Stimulated activated CD4-positive, alpha-beta T cell treated with anti-CD3 and anti-CD28 coated beads, Interleukin-15, amount 100 ng/mL, for 1 hour (primary cell): Measurements from ENCODE around the gene CCDC30.

ENCODE experiments used
- DNase-seq, 2 donors: peaks; one replicate each; pipeline ENCODE4 v3.0.0-alpha.2; 2020; ENCODE audit warnings: low read depth in 1 of 2, low spot score in 1 of 2

Gene CCDC30

DNA sequence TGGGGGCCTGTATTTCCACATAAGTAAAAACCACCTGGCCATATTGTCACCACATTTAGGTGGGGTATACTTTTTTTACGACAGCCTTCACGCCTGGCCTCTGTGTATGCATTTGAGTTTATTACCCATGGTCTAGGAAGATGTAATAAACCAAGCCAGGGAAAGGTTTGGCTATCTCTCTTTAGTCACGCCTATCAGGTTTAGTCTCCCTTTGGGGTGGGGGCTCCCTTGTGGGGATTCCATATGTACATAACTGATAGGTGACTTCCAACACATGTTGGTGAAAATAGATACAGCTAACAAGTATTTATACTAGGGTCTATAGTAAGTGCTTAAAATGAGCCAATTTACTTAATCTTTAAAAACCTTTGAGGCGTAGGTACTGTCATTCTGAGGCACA, 223.3 kb downstream of the CCDC30 start:
- DNase-seq, result no peak

DNA sequence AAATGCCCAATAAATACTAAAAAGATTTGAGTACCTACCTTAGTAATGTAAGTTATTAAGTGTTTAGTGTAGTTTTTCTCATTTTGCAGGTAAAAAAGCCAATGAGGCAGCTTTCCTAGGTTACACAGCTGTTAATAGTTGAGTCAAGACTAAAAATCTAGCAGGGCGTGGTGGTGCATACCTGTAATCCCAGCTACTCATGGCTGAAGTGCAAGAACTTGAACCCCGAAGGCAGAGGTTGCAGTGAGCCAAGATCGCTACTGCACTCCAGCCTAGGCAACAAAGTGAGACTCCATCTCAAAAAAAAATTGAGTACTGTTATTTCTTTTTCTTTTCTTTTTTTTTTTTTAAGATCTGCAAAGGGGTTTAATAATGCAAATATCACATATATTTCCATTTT, 226.8 kb downstream of the CCDC30 start:
- DNase-seq, result no peak

DNA sequence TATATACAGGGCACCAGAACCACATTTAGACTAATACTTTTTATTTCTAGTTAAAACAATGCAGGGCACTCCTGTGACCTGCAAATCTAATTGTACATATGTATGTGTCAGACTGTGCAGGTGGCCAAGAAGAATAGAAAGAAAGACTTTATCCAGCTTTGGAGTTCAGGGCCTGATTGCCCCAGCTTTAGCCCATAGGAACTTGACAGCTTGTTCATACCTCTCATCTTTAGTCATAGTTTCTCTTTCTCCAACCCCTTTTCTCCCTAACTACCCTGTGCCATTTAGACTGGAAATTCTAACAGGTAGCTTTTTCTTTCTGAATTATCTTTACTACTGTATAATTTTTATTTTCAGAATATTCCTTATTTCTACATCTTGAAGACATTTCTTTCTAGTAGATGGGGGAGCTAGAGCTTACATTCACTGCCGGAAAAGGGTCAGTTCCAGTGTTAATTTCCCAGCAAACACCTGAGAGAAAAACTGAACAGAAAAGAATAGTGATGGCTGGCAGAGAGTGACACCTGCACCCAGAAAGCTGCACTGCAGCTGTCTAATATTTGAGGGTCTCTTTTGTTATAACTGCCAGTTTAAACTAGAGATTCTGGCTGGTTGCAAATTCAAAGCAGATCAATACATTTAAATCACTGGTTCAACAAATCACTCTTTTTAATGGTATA, 227.5 kb downstream of the CCDC30 start:
- no peak for DNase-seq

DNA sequence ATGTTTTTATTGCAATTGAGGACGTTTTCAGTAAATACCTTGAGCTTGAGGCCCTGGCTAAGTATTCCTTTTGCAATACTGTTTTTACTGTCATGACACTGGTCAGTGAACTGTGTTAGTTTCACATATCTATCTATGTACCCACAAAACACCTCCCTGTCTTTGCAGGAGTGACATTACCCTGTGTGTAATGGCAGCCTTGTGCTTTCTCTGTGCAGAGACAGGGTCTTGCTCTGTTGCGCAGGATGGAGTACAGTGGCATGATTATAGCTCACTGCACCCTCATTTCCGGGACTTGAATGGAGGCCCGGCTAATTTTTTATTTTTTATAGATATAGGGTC, 228.0 kb downstream of the CCDC30 start:
- DNase-seq, result no peak

DNA sequence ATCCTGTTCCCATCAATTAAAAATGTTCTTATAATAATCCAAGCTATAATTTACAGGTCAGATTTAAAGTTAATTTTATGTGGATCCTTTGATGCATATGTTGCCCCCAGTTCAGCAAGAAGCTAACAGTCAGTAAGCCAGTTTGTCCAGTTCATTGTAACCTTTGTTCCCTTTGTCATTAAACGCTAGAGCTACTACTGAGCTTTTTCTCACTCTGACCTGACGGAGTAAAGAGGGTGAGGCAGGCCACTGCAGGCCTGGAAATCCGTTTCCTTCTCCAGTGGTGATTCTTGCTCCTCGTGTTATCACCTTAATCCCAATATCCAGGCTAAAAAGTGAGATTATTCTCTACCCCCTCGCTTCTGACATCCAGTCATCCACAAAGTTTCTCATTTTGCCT, 229.4 kb downstream of the CCDC30 start:
- DNase-seq, result no peak

DNA sequence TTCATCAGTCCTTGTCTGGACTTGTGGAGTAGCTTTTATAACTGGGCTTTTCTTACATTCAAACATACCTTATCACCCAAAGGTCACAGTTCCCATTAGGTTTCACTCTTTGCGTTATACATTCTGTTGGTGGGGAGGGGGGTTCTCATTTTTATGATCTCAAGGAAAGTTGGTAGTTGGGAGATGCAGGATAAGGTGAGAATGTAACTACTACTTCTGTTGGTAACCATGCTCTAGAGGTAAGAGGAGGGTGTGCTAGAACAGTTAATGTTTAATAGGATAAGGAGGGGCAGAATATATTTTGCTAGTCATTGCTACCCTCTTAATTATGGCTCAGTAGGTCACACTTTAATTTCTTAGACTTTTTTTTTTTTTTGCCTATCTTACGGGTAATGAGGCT, 229.8 kb downstream of the CCDC30 start:
- DNase-seq, result no peak

DNA sequence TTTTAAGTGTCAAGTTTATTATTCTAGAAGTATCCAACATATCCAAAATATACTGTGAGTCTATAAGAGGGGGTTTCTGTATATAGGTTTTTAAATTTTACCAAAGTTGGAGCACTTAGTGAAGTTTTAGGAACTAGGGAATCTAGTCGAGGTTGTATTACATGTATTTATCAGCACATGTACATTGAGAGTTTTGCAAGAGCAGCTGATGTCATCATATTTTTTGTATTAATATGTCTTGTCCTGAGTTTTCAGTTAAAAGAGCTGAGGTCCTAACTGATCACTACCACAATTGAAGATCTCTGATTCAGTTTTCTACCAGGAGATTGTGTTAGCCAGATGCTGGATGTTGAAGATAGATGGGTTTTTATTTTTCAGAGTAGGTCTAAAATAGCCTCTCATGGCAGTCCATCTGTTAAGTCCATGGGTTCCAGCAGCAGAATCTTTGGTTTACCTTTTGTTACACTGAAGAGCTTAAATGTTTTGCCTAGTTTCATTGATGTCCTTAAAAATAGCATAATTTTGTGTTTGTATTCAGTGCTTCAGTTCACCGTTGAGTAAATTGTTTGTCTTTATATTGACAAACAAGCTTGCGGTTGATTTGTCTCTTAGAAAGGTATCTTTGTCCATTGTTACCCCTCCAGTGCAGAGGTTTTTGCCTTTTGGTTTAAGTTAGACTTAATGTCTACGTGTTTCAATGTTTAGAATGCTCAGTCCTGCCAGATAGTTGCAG, 235.2 kb downstream of the CCDC30 start:
- no peak for DNase-seq

DNA sequence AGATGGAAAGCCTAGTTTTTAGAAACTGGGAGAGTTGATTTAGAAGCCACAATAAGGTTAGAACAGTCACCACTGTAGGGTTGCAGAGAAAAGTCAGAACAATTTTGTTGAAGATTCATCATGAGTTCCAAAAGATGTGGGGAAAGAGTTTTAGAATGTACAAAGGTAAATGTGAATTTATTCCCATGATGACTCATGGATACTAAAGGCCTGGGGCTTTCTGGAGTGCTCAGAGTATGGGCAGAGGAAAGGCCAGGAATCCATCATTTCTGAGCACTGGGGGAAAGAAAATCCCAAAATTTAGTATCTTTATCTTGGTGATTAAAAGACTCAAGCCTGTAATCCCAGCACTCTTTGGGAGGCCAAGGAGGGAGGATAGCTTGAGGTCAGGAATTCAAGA, 236.9 kb downstream of the CCDC30 start:
- DNase-seq, result no peak

DNA sequence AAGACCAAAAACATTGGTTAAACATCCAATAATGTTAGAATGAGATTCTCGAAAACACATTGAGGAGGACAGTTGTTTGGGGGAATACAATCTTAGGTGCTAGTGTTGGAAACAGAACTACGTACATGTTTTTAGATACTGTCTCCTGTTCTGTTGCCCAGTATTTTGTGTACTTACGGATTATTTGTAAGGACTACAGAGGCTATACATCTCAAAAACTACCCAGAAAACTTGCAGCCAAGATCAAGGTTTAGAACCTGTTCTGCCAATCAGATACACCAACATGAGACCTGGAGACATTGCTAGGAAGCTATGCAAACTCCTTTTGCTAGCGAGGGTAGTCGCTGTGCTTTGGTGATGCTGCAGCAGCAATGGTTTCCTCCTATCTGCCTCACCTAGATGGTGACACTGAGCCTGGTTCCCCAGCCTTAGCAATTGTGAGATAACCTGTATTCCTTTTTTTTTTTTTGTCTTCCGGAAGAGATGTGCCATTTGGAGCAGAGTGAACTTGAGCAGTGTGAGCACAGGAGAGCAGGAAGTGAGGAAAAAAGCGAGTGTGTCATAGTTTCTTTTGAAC, 240.9 kb downstream of the CCDC30 start:
- DNase-seq, result no peak
